ENCODE data around the gene SSBP2. TPM values are rescaled to one million over a fixed set of nuclear protein-coding genes. Genes with fewer than 3 reads are reported as not detected.

The SSBP2 gene
- total and polyA plus RNA-seq, 7 donors, result 9.9 to 89.2 (median 68.7) TPM

GRCh38 chr5:81639556-81639955 lies 111.3 kb downstream of the SSBP2 start:
- 82 to 90% methylated on average over 1 of the region's 1 CpG for WGBS, 2 donors
- intact Hi-C loops (cut with DNase I), result no loop called here

DNA sequence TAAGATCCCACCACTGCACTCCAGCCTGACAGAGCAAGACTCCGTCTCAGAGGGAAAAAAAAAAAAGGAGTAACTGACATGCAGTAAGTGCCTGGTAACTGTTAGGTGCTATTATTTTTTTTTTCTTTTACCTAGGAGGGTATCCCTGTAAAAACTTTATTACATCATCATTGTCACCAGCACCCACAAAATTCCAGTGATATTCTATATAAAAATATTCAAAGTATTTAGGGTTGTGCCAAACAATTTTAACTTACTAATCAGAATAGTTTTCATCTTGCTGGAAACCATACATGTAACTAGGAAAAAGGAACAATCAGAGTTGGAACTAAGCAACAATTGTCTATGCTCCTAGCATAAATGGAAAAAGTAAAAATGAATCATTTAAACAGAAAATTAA lies 112.4 kb downstream of the SSBP2 start:
- Histone ChIP-seq H3K4me3 (no peak overlapping the region), H3K9me3 (no peaks in the 10 kb centered on the region), H3K27me3 (no peaks in the 10 kb centered on the region), H3K4me1 (peaks cover 0 to 21% (median 14%) of the 10 kb centered on the region in 4 donors), H3K27ac (no peak overlapping the region), H3K36me3 (peaks cover 0 to 18% (median 0%) of the 10 kb centered on the region in 4 donors)
- TF ChIP-seq CTCF (IDR thresholded peaks at IDR 0.05), result no peak
- TF ChIP-seq POLR2A (IDR thresholded peaks at IDR 0.05), result no peak
- no peak for TF ChIP-seq EP300 (IDR thresholded peaks at IDR 0.05)
- no peak for TF ChIP-seq POLR2AphosphoS5 (IDR thresholded peaks at IDR 0.05)
- WGBS, 2 donors, result 83 to 97% methylated on average over 1 of the region's 1 CpG
- intact Hi-C loops (cut with DNase I), result no loop called here
- no peak for DNase-seq

More at GRCh38 chr5:81639556-81639955, 111.3 kb downstream of the SSBP2 start:
- peaks cover 0 to 21% (median 14%) of the 10 kb centered on the region in 4 donors for H3K4me1 ChIP-seq
- TF ChIP-seq EP300 (IDR thresholded peaks at IDR 0.05) (no peak), POLR2AphosphoS5 (IDR thresholded peaks at IDR 0.05) (no peak), CTCF (IDR thresholded peaks at IDR 0.05) (no peak), POLR2A (IDR thresholded peaks at IDR 0.05) (no peak)
- H3K36me3 ChIP-seq, result peaks cover 0 to 16% (median 0%) of the 10 kb centered on the region in 4 donors
- H3K27ac ChIP-seq, result no peak overlapping the region
- H3K4me3 ChIP-seq, result no peak overlapping the region
- DNase-seq, result no peak
- no peaks in the 10 kb centered on the region for H3K27me3 ChIP-seq
- H3K9me3 ChIP-seq, result no peaks in the 10 kb centered on the region

- WGBS, 2 donors, result 40 to 69% methylated on average over 4 of the region's 4 CpGs
- peaks cover 0 to 18% (median 0%) of the 10 kb centered on the region in 4 donors for H3K36me3 ChIP-seq
- no peaks in the 10 kb centered on the region for H3K27me3 ChIP-seq
- TF ChIP-seq POLR2AphosphoS5 (IDR thresholded peaks at IDR 0.05) (no peak), EP300 (IDR thresholded peaks at IDR 0.05) (no peak), CTCF (IDR thresholded peaks at IDR 0.05) (no peak), POLR2A (IDR thresholded peaks at IDR 0.05) (no peak)
- DNase-seq, result no peak
- H3K4me1 ChIP-seq, result peaks cover 0 to 6% (median 3%) of the 10 kb centered on the region in 4 donors
- H3K27ac ChIP-seq, result no peak overlapping the region
- no peak overlapping the region for H3K4me3 ChIP-seq
- intact Hi-C loops (cut with DNase I), result no loop called here
- no peaks in the 10 kb centered on the region for H3K9me3 ChIP-seq
Observed at GRCh38 chr5:81633891-81634290, 117.0 kb downstream of the SSBP2 start.

GRCh38 chr5:81633471-81633870 lies 117.4 kb downstream of the SSBP2 start:
- no peak overlapping the region for H3K27ac ChIP-seq
- no peak for DNase-seq
- peaks cover 0 to 18% (median 0%) of the 10 kb centered on the region in 4 donors for H3K36me3 ChIP-seq
- peaks cover 0 to 2% (median under 1%) of the 10 kb centered on the region in 4 donors for H3K4me1 ChIP-seq
- no peaks in the 10 kb centered on the region for H3K27me3 ChIP-seq
- no peak overlapping the region for H3K4me3 ChIP-seq
- no peaks in the 10 kb centered on the region for H3K9me3 ChIP-seq
- 83 to 98% methylated on average over 3 of the region's 3 CpGs for WGBS, 2 donors
- intact Hi-C loops (cut with DNase I), result no loop called here
- no peak for TF ChIP-seq POLR2AphosphoS5 (IDR thresholded peaks at IDR 0.05)
- no peak for TF ChIP-seq EP300 (IDR thresholded peaks at IDR 0.05)
- TF ChIP-seq CTCF (IDR thresholded peaks at IDR 0.05), result no peak
- TF ChIP-seq POLR2A (IDR thresholded peaks at IDR 0.05), result no peak

GRCh38 chr5:81632679-81633078 lies 118.2 kb downstream of the SSBP2 start:
- no peaks in the 10 kb centered on the region for H3K4me1 ChIP-seq
- peaks cover 0 to 21% (median 0%) of the 10 kb centered on the region in 4 donors for H3K36me3 ChIP-seq
- H3K9me3 ChIP-seq, result no peaks in the 10 kb centered on the region
- no peak for DNase-seq
- H3K27ac ChIP-seq, result no peak overlapping the region
- TF ChIP-seq CTCF (IDR thresholded peaks at IDR 0.05), result no peak
- no peak for TF ChIP-seq EP300 (IDR thresholded peaks at IDR 0.05)
- TF ChIP-seq POLR2AphosphoS5 (IDR thresholded peaks at IDR 0.05), result no peak
- TF ChIP-seq POLR2A (IDR thresholded peaks at IDR 0.05), result no peak
- no peaks in the 10 kb centered on the region for H3K27me3 ChIP-seq
- intact Hi-C loops (cut with DNase I), result no loop called here
- no peak overlapping the region for H3K4me3 ChIP-seq
